ENCODE results near the gene ZC3H18.
"Not testable (repeated sequence)": the region's sequence is repeated elsewhere in the genome, so short reads cannot be mapped to it uniquely, and the experiment has no call there.

ZC3H18 gene

GRCh38 chr16:88656291-88656980 lies 86.2 kb downstream of the ZC3H18 start:
- DNase-seq, result no peak

DNA sequence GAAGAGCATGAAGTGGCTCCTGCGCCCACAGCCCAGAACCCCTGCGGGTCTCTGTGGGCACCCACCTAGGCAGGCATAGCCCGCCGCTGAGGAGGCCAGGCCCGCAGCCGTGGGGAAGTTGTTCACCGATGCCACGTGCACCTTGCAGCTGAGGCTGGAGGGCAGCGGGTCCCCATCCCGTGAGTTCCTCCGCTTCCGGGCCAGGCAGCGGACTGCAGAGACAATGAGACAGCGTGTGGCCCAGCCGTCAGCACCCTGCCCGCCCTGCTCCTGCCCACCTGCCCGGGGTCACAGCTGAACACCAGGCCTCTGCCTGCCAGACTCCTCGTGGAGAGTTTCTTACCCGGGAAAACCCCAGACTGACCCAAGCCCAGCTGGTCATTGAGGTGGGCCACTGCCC lies 87.2 kb downstream of the ZC3H18 start:
- no peak for DNase-seq

GRCh38 chr16:88658714-88659113 lies 88.5 kb downstream of the ZC3H18 start:
- no peak for DNase-seq

GRCh38 chr16:88659160-88659559 lies 89.0 kb downstream of the ZC3H18 start:
- no peak for DNase-seq

- no peak for DNase-seq
These were observed 91.3 kb downstream of the ZC3H18 start for GRCh38 chr16:88661468-88661867.

DNA sequence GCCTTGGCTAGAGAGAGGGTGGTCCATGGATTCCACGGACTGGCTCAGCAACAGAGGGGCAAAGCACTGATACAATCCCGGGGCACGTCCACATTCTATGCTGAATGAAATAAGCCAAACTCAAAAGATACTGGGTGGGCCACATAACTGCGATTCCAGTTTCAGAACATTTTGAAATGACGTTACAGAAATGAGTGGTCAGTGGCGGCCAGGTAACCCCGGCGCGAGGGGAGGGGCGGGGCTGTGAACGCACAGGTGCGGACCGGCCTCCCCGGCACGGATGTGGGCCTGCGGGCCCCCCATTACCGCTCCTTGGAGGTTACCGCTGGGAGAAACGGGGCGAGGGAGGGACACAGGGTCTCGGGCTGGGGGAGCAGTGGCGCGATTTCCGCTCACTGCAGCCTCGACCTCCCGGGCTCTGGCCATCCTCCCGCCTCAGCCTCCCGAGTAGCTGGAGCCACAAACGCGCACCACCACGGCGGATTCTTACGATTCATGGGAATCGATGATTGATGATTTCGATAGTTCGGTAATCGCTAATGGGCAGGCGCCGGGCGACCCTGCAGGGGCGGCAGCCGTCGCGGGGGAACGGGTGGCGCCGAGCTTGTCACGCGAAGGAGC lies 92.1 kb downstream of the ZC3H18 start:
- no peak for DNase-seq

GRCh38 chr16:88662843-88663606 lies 92.8 kb downstream of the ZC3H18 start, which contains the start of gene MVD:
TSS of gene MVD (minus strand) at chr16:88663091. CDS start at chr16:88663080, 11 bp downstream.
- DNase-seq, result peak; percentile 99

DNA sequence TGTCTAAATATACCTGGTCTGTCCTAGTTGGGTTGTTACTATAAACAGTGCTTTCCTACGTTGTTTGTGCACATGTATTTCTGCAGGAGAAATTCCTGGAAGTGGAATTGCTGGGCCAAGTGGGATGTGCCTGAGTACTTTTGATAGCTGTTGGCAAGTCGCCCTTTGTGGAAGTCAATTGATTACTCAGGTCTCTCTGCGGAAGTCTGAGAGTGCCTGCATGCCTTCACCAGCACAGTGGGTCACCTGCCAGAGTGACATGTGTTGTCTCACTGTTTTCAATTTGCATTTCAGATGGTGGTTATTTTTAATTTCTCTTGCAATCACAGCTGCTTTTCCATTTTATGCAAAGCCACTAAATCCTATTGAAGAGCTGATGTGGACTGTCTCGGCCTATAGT lies 94.9 kb downstream of the ZC3H18 start:
- no peak for DNase-seq

GRCh38 chr16:88665570-88665969 lies 95.4 kb downstream of the ZC3H18 start:
- DNase-seq, result no peak

DNA sequence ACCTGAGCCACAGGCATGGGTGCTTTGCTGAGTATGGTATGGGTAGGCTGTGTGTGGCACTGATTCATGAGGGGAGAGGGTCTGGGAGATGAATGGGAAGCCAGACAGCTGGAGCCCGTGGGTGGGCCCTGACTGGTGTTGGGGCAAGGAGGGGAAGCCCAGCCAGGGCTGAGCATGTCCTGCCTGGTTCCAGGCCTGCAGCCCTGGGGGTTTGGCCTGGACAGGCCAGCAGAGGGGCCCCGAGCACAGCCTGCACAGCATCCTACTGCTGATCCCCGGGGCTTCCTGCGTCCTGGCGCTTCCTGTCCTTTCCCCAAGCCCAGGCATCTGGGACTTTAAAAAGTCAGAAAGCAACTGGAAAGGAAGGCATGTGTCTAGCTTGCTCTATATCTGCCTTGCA lies 97.3 kb downstream of the ZC3H18 start:
- no peak for DNase-seq

DNA sequence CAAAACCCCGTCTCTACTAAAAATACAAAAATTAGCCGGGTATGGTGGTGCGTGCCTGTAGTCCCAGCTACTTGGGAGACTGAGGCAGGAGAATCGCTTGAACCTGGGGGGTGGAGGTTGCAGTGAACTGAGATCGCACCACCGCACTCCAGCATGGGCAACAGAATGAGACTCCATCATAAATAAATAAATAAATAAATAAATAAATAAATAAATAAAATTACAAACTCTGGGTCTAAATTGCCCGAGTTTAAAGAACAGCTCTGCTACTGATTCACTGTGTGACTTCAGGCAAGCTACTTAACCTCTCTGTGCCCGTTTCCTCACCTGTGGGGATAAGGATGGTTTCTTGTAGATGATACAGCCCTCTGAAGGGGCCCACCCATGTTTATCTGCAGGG lies 99.3 kb downstream of the ZC3H18 start:
- not testable (repeated sequence) for DNase-seq

DNA sequence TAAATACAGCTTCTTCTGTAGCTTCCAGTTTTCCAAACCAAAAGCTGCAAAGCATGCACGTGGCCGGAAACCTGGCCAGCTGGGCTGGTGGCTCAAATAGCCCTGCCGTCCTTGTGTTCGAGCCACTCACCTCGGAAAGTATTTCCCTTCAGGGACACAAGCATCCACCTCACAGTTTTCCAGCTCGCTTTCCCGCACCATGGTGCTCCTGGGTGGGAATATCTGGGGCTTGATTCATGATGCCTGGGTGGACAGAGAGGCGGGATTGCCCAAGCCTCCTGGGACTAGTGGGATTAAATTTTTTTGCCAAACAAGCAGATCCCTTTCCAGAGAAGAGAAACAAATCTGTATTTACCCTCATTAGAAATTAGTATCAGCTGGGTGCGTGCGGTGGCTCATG lies 99.8 kb downstream of the ZC3H18 start:
- no peak for DNase-seq

GRCh38 chr16:88671806-88672205 lies 101.6 kb downstream of the ZC3H18 start:
- DNase-seq, result no peak

DNA sequence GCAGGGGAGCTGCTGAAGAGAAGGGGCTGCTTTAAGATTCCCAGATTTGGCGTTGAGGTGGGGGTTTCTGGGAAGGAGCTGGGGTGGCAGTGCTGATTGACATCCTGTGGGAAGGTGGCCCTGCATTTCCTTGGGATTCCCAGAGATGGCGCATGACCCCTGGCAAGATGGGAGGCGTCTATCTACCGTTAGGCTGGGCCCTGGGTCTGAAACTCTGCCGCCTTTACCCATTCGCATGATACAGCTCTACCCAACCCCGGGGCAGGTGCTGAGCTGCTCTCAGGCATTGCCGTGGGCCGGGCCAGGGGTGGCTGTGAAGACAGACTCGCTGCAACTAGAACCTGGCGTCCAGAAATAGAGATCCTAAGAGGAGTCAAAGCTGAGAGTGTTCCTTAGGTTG lies 102.6 kb downstream of the ZC3H18 start:
- DNase-seq, result no peak

DNA sequence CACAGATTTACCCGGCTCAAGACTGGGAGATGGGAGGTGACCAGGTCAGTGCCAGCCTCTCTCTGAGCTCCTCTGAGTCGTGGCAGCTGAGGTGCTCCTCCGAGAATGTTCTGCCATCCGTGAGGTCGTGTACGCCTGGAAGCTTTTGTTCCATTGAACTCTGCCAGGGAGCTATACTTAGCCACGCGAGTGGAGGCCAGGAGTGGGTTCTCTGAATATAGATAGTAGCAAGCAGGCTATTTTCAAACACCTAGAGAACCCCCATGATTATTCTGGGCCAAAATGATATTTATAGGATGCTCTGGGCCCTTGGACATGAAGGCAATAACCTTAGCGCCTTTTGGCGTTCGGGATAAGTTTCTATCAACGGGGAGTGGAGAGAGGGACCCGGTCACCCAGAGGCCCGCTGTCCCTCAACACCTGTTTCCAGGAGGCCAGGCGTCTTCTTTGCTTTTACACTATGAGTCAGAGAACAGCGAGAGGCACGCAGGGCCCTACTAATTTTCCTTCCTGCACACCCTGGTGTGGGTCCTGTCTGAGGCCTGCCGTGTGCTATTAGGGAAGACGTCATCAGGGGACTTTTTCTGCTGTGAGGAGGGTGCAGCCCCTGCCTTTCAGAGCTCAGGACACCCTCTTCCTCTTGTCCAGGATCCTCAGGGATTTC lies 103.6 kb downstream of the ZC3H18 start:
- no peak for DNase-seq

DNA sequence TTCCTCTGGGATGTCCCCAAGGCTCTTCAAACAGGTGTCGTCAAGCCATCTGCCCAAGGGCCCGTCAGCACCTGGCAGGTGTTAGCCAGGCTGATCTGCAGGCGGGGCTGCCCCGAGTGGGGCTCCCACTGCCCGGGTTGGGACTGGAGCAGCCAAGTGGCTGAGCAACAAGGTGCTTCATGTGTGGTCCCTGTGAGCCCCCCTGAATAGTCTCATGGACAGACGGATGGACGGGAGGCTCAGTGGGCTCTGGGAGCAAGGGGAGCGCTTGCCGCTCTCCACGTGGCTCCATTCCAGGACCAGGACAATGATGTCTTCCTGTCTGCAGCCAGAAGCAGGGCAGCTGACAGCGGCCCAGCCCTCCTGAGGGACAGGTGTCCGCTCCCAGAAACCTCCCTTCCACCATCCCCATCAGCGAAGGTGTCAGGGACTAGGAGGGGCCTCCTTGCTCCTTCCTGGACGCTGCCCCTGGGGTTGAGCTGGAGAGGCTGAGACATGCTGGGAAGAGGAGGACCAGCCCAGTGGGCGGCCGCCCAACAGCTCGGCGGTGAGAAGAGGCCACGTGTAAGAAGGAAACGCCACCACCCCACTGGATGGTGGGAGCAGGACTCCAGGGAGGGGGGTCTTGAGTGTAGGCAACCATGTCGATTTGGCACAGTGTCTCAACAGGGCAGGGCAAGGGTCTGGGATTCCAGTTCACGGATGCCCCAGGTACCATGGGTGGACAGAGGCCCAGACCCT lies 106.5 kb downstream of the ZC3H18 start:
- DNase-seq, result no peak

GRCh38 chr16:88677721-88678120 lies 107.5 kb downstream of the ZC3H18 start:
- DNase-seq, result no peak

- no peak for DNase-seq
These were observed 108.2 kb downstream of the ZC3H18 start for GRCh38 chr16:88678224-88678979.

- no peak for DNase-seq
These were observed 110.4 kb downstream of the ZC3H18 start for GRCh38 chr16:88680554-88681083.

- DNase-seq, result peak; percentile 38
These were observed 111.0 kb downstream of the ZC3H18 start for GRCh38 chr16:88681084-88681680.
